Liver (tissue), 9 donors: ENCODE measurements around the gene SH3RF3. TPM values are rescaled to one million over a fixed set of nuclear protein-coding genes. Genes with fewer than 3 reads are reported as not detected.

ENCODE experiments used
- DNase-seq: peaks from one replicate; pipeline ENCODE4 v3.0.0-alpha.2; 2017; ENCODE audit warnings: low spot score
- H3K27ac ChIP-seq, 2 donors: one replicate each; pipeline ENCODE4 v1.7.0; 2013; ENCODE audit warnings: inconsistent platforms in 2 of 2, low read length in 2 of 2, control low read depth in 1 of 2, low read depth in 1 of 2, mild to moderate bottlenecking in 1 of 2
- H3K27me3 ChIP-seq, 4 donors: one replicate each; pipeline versions ENCODE4 v1.6.1 to v1.7.0; 2013; ENCODE audit warnings: low read length in 3 of 4, inconsistent platforms in 1 of 4, mild to moderate bottlenecking in 1 of 4, moderate library complexity in 1 of 4; ENCODE audit not compliant: control insufficient read depth in 4 of 4, insufficient read depth in 4 of 4
- H3K36me3 ChIP-seq, 4 donors: one replicate each; pipeline versions ENCODE4 v1.6.1 to v1.7.0; 2013; ENCODE audit warnings: low read length in 3 of 4, mild to moderate bottlenecking in 3 of 4, low read depth in 1 of 4, moderate library complexity in 1 of 4; ENCODE audit not compliant: control insufficient read depth in 4 of 4, insufficient read depth in 3 of 4
- H3K4me1 ChIP-seq, 4 donors: one replicate each; pipeline versions ENCODE4 v1.6.1 to v1.7.0; 2013; ENCODE audit warnings: low read length in 3 of 4, mild to moderate bottlenecking in 3 of 4, moderate library complexity in 1 of 4; ENCODE audit not compliant: control insufficient read depth in 4 of 4, insufficient read depth in 4 of 4
- H3K4me3 ChIP-seq, 3 donors: one replicate each; pipeline versions ENCODE4 v1.6.1 to v1.7.0; 2013; ENCODE audit warnings: low read length in 3 of 3, control low read depth in 1 of 3, low read depth in 1 of 3, mild to moderate bottlenecking in 1 of 3
- H3K9ac ChIP-seq, 2 donors: one replicate each; pipeline ENCODE4 v1.7.0; 2013; ENCODE audit warnings: low read length in 2 of 2, mild to moderate bottlenecking in 2 of 2, moderate library complexity in 2 of 2, control low read depth in 1 of 2, low read depth in 1 of 2
- H3K9me3 ChIP-seq, 4 donors: one replicate each; pipeline versions ENCODE4 v1.6.1 to v1.7.0; 2013; ENCODE audit warnings: low read length in 3 of 4; ENCODE audit not compliant: control insufficient read depth in 4 of 4
- EGR1 ChIP-seq, 2 donors: IDR thresholded peaks; 2 replicates each; pipeline ENCODE4 v1.6.1; 2016 to 2018; ENCODE audit warnings: antibody characterized with exemption in 2 of 2, low read depth in 2 of 2
- FOXA1 ChIP-seq: IDR thresholded peaks from 2 replicates; pipeline ENCODE4 v1.6.1; 2016; ENCODE audit warnings: antibody characterized with exemption
- FOXA2 ChIP-seq: IDR thresholded peaks from 2 replicates; pipeline ENCODE4 v1.6.1; 2016; ENCODE audit warnings: antibody characterized with exemption
- GABPA ChIP-seq, 2 donors: IDR thresholded peaks in 1 of 2; conservative IDR thresholded peaks in 1 of 2; 2 replicates each; pipeline ENCODE4 v1.6.1; 2016; ENCODE audit warnings: antibody characterized with exemption in 2 of 2, mild to moderate bottlenecking in 1 of 2, moderate library complexity in 1 of 2
- HNF4A ChIP-seq, 2 donors: conservative IDR thresholded peaks; 2 replicates each; pipeline ENCODE4 v1.6.1; 2016; ENCODE audit warnings: antibody characterized with exemption in 2 of 2, mild to moderate bottlenecking in 2 of 2
- HNF4G ChIP-seq: IDR thresholded peaks from 2 replicates; pipeline ENCODE4 v1.6.1; 2016; ENCODE audit warnings: antibody characterized with exemption
- JUND ChIP-seq, 2 donors: IDR thresholded peaks; 2 replicates each; pipeline ENCODE4 v1.6.1; 2016; ENCODE audit warnings: antibody characterized with exemption in 2 of 2
- MAX ChIP-seq: IDR thresholded peaks from 2 replicates; pipeline ENCODE4 v1.6.1; 2016; ENCODE audit warnings: antibody characterized with exemption
- NR2F2 ChIP-seq: IDR thresholded peaks from 2 replicates; pipeline ENCODE4 v1.6.1; 2016; ENCODE audit warnings: antibody characterized with exemption
- RAD21 ChIP-seq, 2 donors: IDR thresholded peaks; 2 replicates each; pipeline ENCODE4 v1.6.1; 2016; ENCODE audit warnings: antibody characterized with exemption in 2 of 2, mild to moderate bottlenecking in 2 of 2
- REST ChIP-seq: IDR thresholded peaks from 2 replicates; pipeline ENCODE4 v1.6.1; 2016; ENCODE audit warnings: antibody characterized with exemption, mild to moderate bottlenecking
- RXRA ChIP-seq, 2 donors: IDR thresholded peaks; 2 replicates each; pipeline ENCODE4 v1.6.1; 2017 to 2018; ENCODE audit warnings: antibody characterized with exemption in 2 of 2, mild to moderate bottlenecking in 1 of 2
- SP1 ChIP-seq: IDR thresholded peaks from 2 replicates; pipeline ENCODE4 v1.6.1; 2018; ENCODE audit warnings: antibody characterized with exemption, mild to moderate bottlenecking
- TAF1 ChIP-seq: conservative IDR thresholded peaks from 2 replicates; pipeline ENCODE4 v1.6.1; 2016; ENCODE audit warnings: antibody characterized with exemption, mild to moderate bottlenecking
- YY1 ChIP-seq: IDR thresholded peaks from 2 replicates; pipeline ENCODE4 v1.6.1; 2016; ENCODE audit warnings: antibody characterized with exemption, mild to moderate bottlenecking
- ZBTB33 ChIP-seq: IDR thresholded peaks from 2 replicates; pipeline ENCODE4 v1.6.1; 2016; ENCODE audit warnings: antibody characterized with exemption
- WGBS: extraction: QIAGEN DNeasy Blood & Tissue Kit; methylation state at CpG from one replicate; pipeline ENCODE4 v1.1.7; 2013; 5-methylcytosine and 5-hydroxymethylcytosine counted together
- polyA plus RNA-seq, 2 donors: library from polyadenylated mRNA; stranded (reverse) in 1 of 2; unstranded in 1 of 2; fragments of 200-250 nt in 1 of 2; fragments of >200 nt in 1 of 2; fragmentation: Nextera tagmentation in 1 of 2; extraction: Ambion mirVana in 1 of 2; gene quantifications; one replicate each; pipeline versions ENCODE4 v1.2.1 to v1.2.3, GENCODE V29; 2013 to 2015
- total RNA-seq, 2 donors: library from RNA; depleted of rRNA; stranded (reverse); fragments of >200 nt; gene quantifications; one replicate each; pipeline ENCODE4 v1.2.3, GENCODE V29; 2014
- TF ChIP-seq, protein P1 (sequence below): IDR thresholded peaks from 2 replicates; pipeline ENCODE4 v1.6.1; 2016; ENCODE audit warnings: antibody characterized with exemption
- TF ChIP-seq, protein P2 (sequence below): fragments of 150-350 bp; IDR thresholded peaks from 2 replicates; pipeline ENCODE4 v1.5.1; 2017; ENCODE audit warnings: improper control_type of control experiment, low read depth, low read length; ENCODE audit not compliant: missing input control
- donor health status: healthy.
- donor health status: healthy.
- donor health status: healthy.
- donor health status: healthy.
- donor health status: healthy.

Gene SH3RF3
- total and polyA plus RNA-seq, 4 donors: 0.11 to 1.0 (median 0.54) TPM

- Histone ChIP-seq H3K36me3 (no peaks in the 10 kb centered on the region), H3K27ac (no peak overlapping the region), H3K4me1 (no peaks in the 10 kb centered on the region), H3K27me3 (no peaks in the 10 kb centered on the region), H3K4me3 (no peak overlapping the region), H3K9ac (no peak overlapping the region), H3K9me3 (no peaks in the 10 kb centered on the region)
- TF ChIP-seq REST (no peak), GABPA (IDR thresholded peaks at IDR 0.05 in 1 of 2, conservative IDR thresholded peaks at IDR 0.05 in 1 of 2) (no peak), EGR1 (IDR thresholded peaks at IDR 0.05; ENCODE audit: low read depth in 2 of 2) (no peak), RXRA (IDR thresholded peaks at IDR 0.05) (no peak), NR2F2 (no peak), SP1 (no peak), MAX (no peak), ZBTB33 (no peak), RAD21 (IDR thresholded peaks at IDR 0.05) (no peak), JUND (IDR thresholded peaks at IDR 0.05) (no peak), TAF1 (no peak), HNF4G (no peak), HNF4A (conservative IDR thresholded peaks at IDR 0.05) (no peak), FOXA1 (no peak), FOXA2 (no peak), YY1 (no peak)
- TF ChIP-seq, protein P1, sequence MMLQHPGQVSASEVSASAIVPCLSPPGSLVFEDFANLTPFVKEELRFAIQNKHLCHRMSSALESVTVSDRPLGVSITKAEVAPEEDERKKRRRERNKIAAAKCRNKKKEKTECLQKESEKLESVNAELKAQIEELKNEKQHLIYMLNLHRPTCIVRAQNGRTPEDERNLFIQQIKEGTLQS: no peak
- TF ChIP-seq, protein P2, sequence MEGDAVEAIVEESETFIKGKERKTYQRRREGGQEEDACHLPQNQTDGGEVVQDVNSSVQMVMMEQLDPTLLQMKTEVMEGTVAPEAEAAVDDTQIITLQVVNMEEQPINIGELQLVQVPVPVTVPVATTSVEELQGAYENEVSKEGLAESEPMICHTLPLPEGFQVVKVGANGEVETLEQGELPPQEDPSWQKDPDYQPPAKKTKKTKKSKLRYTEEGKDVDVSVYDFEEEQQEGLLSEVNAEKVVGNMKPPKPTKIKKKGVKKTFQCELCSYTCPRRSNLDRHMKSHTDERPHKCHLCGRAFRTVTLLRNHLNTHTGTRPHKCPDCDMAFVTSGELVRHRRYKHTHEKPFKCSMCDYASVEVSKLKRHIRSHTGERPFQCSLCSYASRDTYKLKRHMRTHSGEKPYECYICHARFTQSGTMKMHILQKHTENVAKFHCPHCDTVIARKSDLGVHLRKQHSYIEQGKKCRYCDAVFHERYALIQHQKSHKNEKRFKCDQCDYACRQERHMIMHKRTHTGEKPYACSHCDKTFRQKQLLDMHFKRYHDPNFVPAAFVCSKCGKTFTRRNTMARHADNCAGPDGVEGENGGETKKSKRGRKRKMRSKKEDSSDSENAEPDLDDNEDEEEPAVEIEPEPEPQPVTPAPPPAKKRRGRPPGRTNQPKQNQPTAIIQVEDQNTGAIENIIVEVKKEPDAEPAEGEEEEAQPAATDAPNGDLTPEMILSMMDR: no peak
- WGBS: 96% methylated on average over 7 of the region's 7 CpGs
- no peak for DNase-seq
Observed at GRCh38 chr2:109393662-109393972, 264.6 kb downstream of the SH3RF3 start.
